ENCODE measurements around the gene TMEM108.

DNA sequence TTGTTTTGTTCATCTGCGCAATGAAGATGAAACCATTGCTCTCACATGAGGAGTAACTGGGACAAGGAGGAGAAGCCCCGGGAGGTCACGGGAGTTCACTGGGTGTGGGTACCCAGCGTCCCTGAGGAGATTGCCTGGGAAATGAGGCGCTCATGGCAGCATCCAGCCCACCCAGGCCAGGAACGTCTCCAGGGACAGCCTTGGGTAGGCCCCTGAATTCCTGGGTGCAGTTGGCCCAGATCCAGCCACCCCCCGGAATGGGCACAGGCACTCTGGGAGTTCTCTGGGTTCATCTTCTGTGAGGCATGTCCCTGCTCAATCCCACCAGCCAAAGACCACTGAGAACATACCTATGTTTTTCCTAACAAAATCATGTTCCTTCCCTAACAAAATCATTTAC lies 380.2 kb downstream of the TMEM108 start:
- TF ChIP-seq RFX5 (IDR thresholded peaks at IDR 0.05; ENCODE audit: low read depth, low read length): no peak
- TF ChIP-seq, protein P1, sequence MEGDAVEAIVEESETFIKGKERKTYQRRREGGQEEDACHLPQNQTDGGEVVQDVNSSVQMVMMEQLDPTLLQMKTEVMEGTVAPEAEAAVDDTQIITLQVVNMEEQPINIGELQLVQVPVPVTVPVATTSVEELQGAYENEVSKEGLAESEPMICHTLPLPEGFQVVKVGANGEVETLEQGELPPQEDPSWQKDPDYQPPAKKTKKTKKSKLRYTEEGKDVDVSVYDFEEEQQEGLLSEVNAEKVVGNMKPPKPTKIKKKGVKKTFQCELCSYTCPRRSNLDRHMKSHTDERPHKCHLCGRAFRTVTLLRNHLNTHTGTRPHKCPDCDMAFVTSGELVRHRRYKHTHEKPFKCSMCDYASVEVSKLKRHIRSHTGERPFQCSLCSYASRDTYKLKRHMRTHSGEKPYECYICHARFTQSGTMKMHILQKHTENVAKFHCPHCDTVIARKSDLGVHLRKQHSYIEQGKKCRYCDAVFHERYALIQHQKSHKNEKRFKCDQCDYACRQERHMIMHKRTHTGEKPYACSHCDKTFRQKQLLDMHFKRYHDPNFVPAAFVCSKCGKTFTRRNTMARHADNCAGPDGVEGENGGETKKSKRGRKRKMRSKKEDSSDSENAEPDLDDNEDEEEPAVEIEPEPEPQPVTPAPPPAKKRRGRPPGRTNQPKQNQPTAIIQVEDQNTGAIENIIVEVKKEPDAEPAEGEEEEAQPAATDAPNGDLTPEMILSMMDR (conservative IDR thresholded peaks at IDR 0.05; ENCODE audit: low read depth, low read length): no peak
- no peak for TF ChIP-seq SMC3 (IDR thresholded peaks at IDR 0.05; ENCODE audit: low read depth, low read length)
- TF ChIP-seq POLR2A (IDR thresholded peaks at IDR 0.05; ENCODE audit: low read depth, low read length): no peak
- TF ChIP-seq CEBPB (IDR thresholded peaks at IDR 0.05; ENCODE audit: low read depth, low read length): no peak
- no peak for TF ChIP-seq MXI1 (IDR thresholded peaks at IDR 0.05; ENCODE audit: borderline replicate concordance, low read depth, low read length)
- TF ChIP-seq, protein P2, sequence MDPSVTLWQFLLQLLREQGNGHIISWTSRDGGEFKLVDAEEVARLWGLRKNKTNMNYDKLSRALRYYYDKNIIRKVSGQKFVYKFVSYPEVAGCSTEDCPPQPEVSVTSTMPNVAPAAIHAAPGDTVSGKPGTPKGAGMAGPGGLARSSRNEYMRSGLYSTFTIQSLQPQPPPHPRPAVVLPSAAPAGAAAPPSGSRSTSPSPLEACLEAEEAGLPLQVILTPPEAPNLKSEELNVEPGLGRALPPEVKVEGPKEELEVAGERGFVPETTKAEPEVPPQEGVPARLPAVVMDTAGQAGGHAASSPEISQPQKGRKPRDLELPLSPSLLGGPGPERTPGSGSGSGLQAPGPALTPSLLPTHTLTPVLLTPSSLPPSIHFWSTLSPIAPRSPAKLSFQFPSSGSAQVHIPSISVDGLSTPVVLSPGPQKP (IDR thresholded peaks at IDR 0.05; ENCODE audit: borderline replicate concordance, low read depth, low read length): no peak
- TF ChIP-seq RAD21 (IDR thresholded peaks at IDR 0.05; ENCODE audit: low read length): no peak
- no peak for TF ChIP-seq CHD1 (IDR thresholded peaks at IDR 0.05; ENCODE audit: low read depth, low read length)
- TF ChIP-seq FOS (IDR thresholded peaks at IDR 0.05; ENCODE audit: low read depth, low read length): no peak
- TF ChIP-seq MAZ (IDR thresholded peaks at IDR 0.05; ENCODE audit: borderline replicate concordance, low read depth, low read length): no peak
- TF ChIP-seq MAFK (IDR thresholded peaks at IDR 0.05; ENCODE audit: low read depth, low read length): no peak
- TF ChIP-seq, protein P3, sequence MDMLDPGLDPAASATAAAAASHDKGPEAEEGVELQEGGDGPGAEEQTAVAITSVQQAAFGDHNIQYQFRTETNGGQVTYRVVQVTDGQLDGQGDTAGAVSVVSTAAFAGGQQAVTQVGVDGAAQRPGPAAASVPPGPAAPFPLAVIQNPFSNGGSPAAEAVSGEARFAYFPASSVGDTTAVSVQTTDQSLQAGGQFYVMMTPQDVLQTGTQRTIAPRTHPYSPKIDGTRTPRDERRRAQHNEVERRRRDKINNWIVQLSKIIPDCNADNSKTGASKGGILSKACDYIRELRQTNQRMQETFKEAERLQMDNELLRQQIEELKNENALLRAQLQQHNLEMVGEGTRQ (IDR thresholded peaks at IDR 0.05; ENCODE audit: low read depth, low read length): no peak
